GM12878 (cell line): Measurements from ENCODE around the gene FAM236C. TPM values are rescaled to one million over a fixed set of nuclear protein-coding genes. Genes with fewer than 3 reads are reported as not detected.
A peak's percentile ranks its signal among the peaks of the same experiment; 100 is the strongest.
"Not testable (repeated sequence)": the region's sequence is repeated elsewhere in the genome, so short reads cannot be mapped to it uniquely, and the experiment has no call there.

Experiments used
- ATAC-seq: fragments of 200-7000 bp; cut with Tn5 transposase; 3 replicates; pipeline ENCODE4 v1.9.1; 2020; ENCODE audit warnings: mild to moderate bottlenecking, moderate library complexity
- BruUV-seq: library from RNA; stranded (reverse); fragments of 400-500 nt; replicated peaks from 2 replicates; lab custom pipeline; 2021; lab: Mats Ljungman, UMichigan
- CTCF ChIA-PET: fragments of 300-600 bp; sonication (Branson Sonifier 250); formaldehyde crosslinking; extraction: SDS; loops from one replicate; lab custom pipeline; 2021; ENCODE audit warnings: inconsistent platforms; lab: Yijun Ruan, JAX
- POLR2A ChIA-PET: fragments of 350-600 bp; formaldehyde crosslinking; extraction: SDS; loops from one replicate; lab custom pipeline; 2021; ENCODE audit warnings: inconsistent platforms; lab: Charles Lee
- RAD21 ChIA-PET: fragments of 300-600 bp; sonication (Branson Sonifier 250); formaldehyde crosslinking; loops from one replicate; lab custom pipeline; 2023; ENCODE audit warnings: antibody characterized with exemption; ENCODE audit not compliant: unreplicated experiment; lab: Charles Lee
- SMC1A ChIA-PET: fragments of 300-600 bp; sonication (Branson Sonifier 250); formaldehyde crosslinking; loops from one replicate; lab custom pipeline; 2023; ENCODE audit not compliant: unreplicated experiment, uncharacterized antibody; lab: Charles Lee
- DNase-seq: peaks from one replicate; pipeline ENCODE4 v3.0.0-alpha.2; 2011; ENCODE audit warnings: low read depth, low spot score
- FAIRE-seq: peaks from 3 replicates; lab custom pipeline; 2011; peaks lifted over from hg19 to GRCh38; lab: Jason Lieb, UNC
- H2AFZ ChIP-seq: 2 replicates; pipeline ENCODE4 v1.6.0; 2011; ENCODE audit warnings: low read depth, low read length, control low read depth; ENCODE audit not compliant: control insufficient read depth
- H3K27ac ChIP-seq: 2 replicates; pipeline ENCODE4 v1.5.1; 2011; ENCODE audit warnings: control low read depth; ENCODE audit not compliant: control insufficient read depth, insufficient read depth
- H3K27me3 ChIP-seq, 2 experiments: replicated peaks in 1 of 2; 2 replicates each; pipeline versions ENCODE4 v1.6.0 to v1.6.1; 2011; ENCODE audit warnings: low read length in 1 of 2; ENCODE audit not compliant: control insufficient read depth in 2 of 2, insufficient read depth in 2 of 2
- H3K36me3 ChIP-seq, 2 experiments: 2 replicates each; pipeline ENCODE4 v1.5.1; 2011; ENCODE audit warnings: low read length in 1 of 2; ENCODE audit not compliant: control insufficient read depth in 2 of 2, insufficient read depth in 2 of 2
- H3K4me1 ChIP-seq: 2 replicates; pipeline ENCODE4 v1.6.1; 2011; ENCODE audit warnings: mild to moderate bottlenecking, low read length, moderate library complexity, mixed read lengths; ENCODE audit not compliant: control insufficient read depth, insufficient read depth
- H3K4me2 ChIP-seq: 2 replicates; pipeline ENCODE4 v1.6.0; 2011; ENCODE audit warnings: control low read depth; ENCODE audit not compliant: control insufficient read depth, insufficient read depth
- H3K4me3 ChIP-seq: fragments of 200-600 bp; sonication (generic); 2 replicates; pipeline ENCODE4 v1.5.1; 2016
- H3K79me2 ChIP-seq: 2 replicates; pipeline ENCODE4 v1.6.0; 2011; ENCODE audit warnings: low read length; ENCODE audit not compliant: control insufficient read depth, insufficient read depth
- H3K9ac ChIP-seq: 2 replicates; pipeline ENCODE4 v1.8.0; 2011; ENCODE audit warnings: low read length, control low read depth, mixed read lengths; ENCODE audit not compliant: control insufficient read depth, insufficient read depth
- H3K9me3 ChIP-seq: replicated peaks from 3 replicates; pipeline ENCODE4 v1.5.1; 2011; ENCODE audit warnings: mild to moderate bottlenecking, low read length; ENCODE audit not compliant: control insufficient read depth, insufficient read depth
- H4K20me1 ChIP-seq: 2 replicates; pipeline ENCODE4 v1.6.0; 2011; ENCODE audit not compliant: control insufficient read depth, insufficient read depth
- WGBS: methylation state at CpG from one replicate; pipeline ENCODE4 v1.1.6; 2016; ENCODE audit warnings: low lambda C conversion rate; ENCODE audit not compliant: insufficient replicate concordance, insufficient coverage; ENCODE audit errors: missing lambda C conversion rate; 5-methylcytosine and 5-hydroxymethylcytosine counted together
- in situ Hi-C: fragments of 300-500 bp; cut with MboI; formaldehyde crosslinking; loops from 9 replicates; pipeline ENCODE4 v1.14.3; 2018; ENCODE audit warnings: mixed read lengths
- intact Hi-C: fragments of 100-400 bp; cut with micrococcal nuclease; formaldehyde crosslinking; loops from one replicate; pipeline ENCODE4 v1.14.2; 2022; ENCODE audit not compliant: unreplicated experiment
- polyA plus RNA-seq, 11 experiments: library from polyadenylated mRNA; depleted of rRNA in 4 of 11; unstranded in 6 of 11; stranded (reverse) in 5 of 11; fragments of >200 nt; fragmentation: Nextera tagmentation in 4 of 11; fragmentation: Illumina TruSeq in 1 of 11; extraction: Ambion mirVana in 4 of 11; extraction: Trizol in 1 of 11; gene quantifications; 1 replicate in 1 of 11; 2 replicates in 10 of 11; pipeline versions ENCODE4 v1.2.1 to v1.2.3, GENCODE V29; 2011 to 2016; ENCODE audit warnings: inconsistent platforms in 2 of 11, missing spikeins in 2 of 11, low read depth in 1 of 11
- total RNA-seq, 4 experiments: library from RNA; depleted of rRNA in 3 of 4; stranded (reverse); fragments of >200 nt in 3 of 4; fragmentation: Illumina TruSeq in 1 of 4; extraction: Trizol in 1 of 4; gene quantifications; 2 replicates each; pipeline versions ENCODE4 v1.2.1 to v1.2.3, GENCODE V29; 2013 to 2021

FAM236C gene
- total and polyA plus RNA-seq, 10 of the 15 experiments (the other 5 are each of a cell fraction or from before 2014, with no cell fraction given) = not detected

DNA sequence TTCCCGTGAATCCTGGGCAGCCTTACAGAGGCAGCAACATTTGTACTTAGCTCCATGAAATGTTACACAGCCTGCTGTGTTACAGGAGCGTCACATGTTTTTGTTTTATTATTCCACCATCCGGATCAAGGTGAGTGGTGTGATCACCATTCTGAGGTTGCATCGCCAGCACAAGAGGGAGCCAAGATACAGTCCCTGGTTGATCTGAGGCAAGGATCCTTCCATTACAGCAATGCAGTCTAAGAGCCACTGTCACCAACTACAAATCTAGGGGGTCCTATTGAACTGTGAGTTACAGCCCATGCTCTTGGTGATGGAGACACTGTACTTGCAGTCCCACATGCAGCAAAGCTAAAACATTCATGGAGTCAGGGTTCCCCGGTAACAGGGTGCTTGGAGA is 3.7 kb downstream of the FAM236C start:
- H3K4me2 ChIP-seq, SMC1A ChIA-PET, BruUV-seq, H3K4me1 ChIP-seq, H2AFZ ChIP-seq, FAIRE-seq, H3K9ac ChIP-seq, H3K27me3 ChIP-seq, H3K79me2 ChIP-seq, in situ Hi-C loops, POLR2A ChIA-PET, H3K4me3 ChIP-seq, intact Hi-C loops, H4K20me1 ChIP-seq, CTCF ChIA-PET, H3K27ac ChIP-seq, H3K9me3 ChIP-seq, H3K36me3 ChIP-seq, RAD21 ChIA-PET, ATAC-seq, DNase-seq: not testable (repeated sequence)
- 43% methylated on average over 2 of the region's 5 CpGs for WGBS

DNA sequence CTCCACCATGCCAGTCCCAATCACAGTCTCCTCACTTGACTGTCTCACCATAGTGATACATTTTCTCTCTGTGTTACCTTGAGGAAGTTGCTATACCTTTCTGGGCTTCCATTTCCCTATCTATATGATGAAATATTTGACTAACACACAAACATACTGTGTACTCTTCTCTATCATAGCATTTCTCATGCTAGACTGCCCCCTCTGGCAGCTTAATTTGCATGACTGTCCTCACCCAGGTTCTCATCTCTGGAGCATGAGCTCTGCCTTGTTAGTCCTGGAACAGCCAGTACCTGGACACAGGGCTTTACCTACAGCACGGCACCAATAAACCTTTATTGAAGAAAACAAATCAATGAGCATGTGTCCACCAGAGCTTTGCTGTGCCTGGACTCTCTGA is 19.9 kb downstream of the FAM236C start:
- ATAC-seq, H3K4me3 ChIP-seq, CTCF ChIA-PET, H2AFZ ChIP-seq, H3K4me2 ChIP-seq, H3K36me3 ChIP-seq, H3K27ac ChIP-seq, H4K20me1 ChIP-seq, FAIRE-seq, SMC1A ChIA-PET, H3K9ac ChIP-seq, in situ Hi-C loops, H3K27me3 ChIP-seq, POLR2A ChIA-PET, H3K79me2 ChIP-seq, BruUV-seq, RAD21 ChIA-PET, intact Hi-C loops, H3K9me3 ChIP-seq, DNase-seq, H3K4me1 ChIP-seq: not testable (repeated sequence)
- WGBS = no CpG with 5 or more reads among the region's 1 CpG

DNA sequence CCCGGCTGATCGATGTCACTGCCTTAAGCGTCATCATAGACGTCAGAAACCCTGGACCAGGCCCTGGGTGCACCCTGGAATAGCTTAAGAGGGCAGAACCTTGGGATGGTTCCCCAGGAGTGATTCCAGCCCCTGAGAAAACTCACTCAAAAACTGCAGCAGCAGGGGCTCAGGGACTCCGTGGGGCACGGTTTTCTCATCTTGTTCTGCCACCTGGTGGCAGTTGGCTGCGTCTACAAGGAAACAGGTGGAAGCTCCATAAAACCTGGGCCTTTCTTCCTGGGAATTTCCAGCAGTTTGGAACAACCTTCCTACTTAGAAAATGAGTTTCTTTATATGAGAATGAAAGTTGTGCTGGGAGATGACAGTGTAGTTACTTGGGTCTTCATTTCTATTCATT is 24.0 kb downstream of the FAM236C start:
- H3K4me2 ChIP-seq, H3K9me3 ChIP-seq, H4K20me1 ChIP-seq, H3K36me3 ChIP-seq, POLR2A ChIA-PET, H3K27ac ChIP-seq, H3K79me2 ChIP-seq, H3K27me3 ChIP-seq, intact Hi-C loops, H3K4me1 ChIP-seq, CTCF ChIA-PET, RAD21 ChIA-PET, H2AFZ ChIP-seq, BruUV-seq, H3K9ac ChIP-seq, in situ Hi-C loops, SMC1A ChIA-PET, H3K4me3 ChIP-seq, DNase-seq: not testable (repeated sequence)
- peak; percentile 49; the same call in 1 of the 3 replicates for ATAC-seq
- no CpG with 5 or more reads among the region's 7 CpGs for WGBS
- peak; percentile 77 for FAIRE-seq

DNA sequence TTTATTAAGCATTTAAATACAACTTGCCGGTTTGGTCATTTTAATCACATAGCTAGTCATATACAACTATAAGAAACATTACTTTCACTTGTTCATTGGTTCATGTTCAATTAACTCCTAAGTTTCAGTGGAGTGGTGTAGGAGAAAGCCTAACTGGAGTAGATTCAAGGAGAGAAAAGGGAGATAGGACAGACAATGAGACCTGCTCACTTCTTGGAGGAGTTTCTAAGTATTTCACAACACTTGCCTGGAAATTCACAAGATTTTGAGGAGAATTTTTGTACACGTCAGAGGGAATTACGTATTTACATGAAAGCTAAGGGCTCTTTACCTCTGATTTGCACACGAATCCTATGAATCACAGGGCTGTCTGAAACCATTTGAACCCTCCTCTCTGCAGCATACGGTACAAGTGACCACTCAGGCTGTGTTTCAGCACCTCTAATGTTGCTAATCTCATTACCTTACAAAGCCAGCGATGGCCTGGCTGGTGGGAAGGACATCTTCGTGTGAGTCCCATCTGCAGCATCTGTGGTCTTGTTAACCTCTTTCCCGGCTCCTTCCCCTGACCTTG is 24.6 kb downstream of the FAM236C start:
- H3K27me3 ChIP-seq, in situ Hi-C loops, BruUV-seq, H2AFZ ChIP-seq, H3K9me3 ChIP-seq, POLR2A ChIA-PET, H3K27ac ChIP-seq, H3K36me3 ChIP-seq, intact Hi-C loops, RAD21 ChIA-PET, H3K4me3 ChIP-seq, SMC1A ChIA-PET, DNase-seq, H3K79me2 ChIP-seq, H3K4me1 ChIP-seq, ATAC-seq, H3K9ac ChIP-seq, CTCF ChIA-PET, H4K20me1 ChIP-seq, H3K4me2 ChIP-seq: not testable (repeated sequence)
- no CpG with 5 or more reads among the region's 8 CpGs for WGBS
- peak; percentile 23 for FAIRE-seq
